Rectal smooth muscle tissue (tissue), 1 donor: ENCODE measurements around the gene PIGC.
A peak's percentile ranks its signal among the peaks of the same experiment; 100 is the strongest.

Experiments used
- H3K27ac ChIP-seq: one replicate; pipeline ENCODE4 v1.7.0; 2013; ENCODE audit warnings: low read depth, low read length, inconsistent platforms
- H3K27me3 ChIP-seq: one replicate; pipeline ENCODE4 v1.7.0; 2013; ENCODE audit warnings: low read length; ENCODE audit not compliant: control insufficient read depth, insufficient read depth
- H3K36me3 ChIP-seq: one replicate; pipeline ENCODE4 v1.7.0; 2013; ENCODE audit warnings: low read length; ENCODE audit not compliant: control insufficient read depth, insufficient read depth
- H3K4me1 ChIP-seq: one replicate; pipeline ENCODE4 v1.7.0; 2013; ENCODE audit warnings: low read length; ENCODE audit not compliant: control insufficient read depth, insufficient read depth
- H3K4me3 ChIP-seq: one replicate; pipeline ENCODE4 v1.7.0; 2013; ENCODE audit warnings: low read length
- H3K9ac ChIP-seq: one replicate; pipeline ENCODE4 v1.7.0; 2013; ENCODE audit warnings: low read length

PIGC gene

DNA sequence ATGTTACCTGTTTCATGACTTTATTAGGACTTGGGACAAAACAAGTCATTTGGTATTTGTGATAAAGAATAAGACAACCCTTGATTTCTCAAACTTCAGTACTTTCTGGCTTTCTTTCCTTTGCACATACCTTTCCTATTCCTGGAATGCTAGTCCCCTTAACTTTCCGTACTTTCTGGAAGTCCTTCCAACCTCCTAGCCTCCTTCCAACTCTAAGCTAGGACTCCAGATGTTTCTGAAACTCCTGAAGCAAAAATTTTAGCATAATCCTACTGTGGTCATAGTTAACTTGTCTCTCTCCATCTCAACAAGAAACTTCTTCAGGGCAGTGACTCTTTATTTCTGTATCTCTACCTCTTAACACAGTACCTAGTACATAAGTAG, 43.2 kb downstream of the PIGC start:
- H3K27me3 ChIP-seq: no peaks in the 10 kb centered on the region
- H3K27ac ChIP-seq: peak overlapping the region; percentile 84
- peaks cover 30% of the 10 kb centered on the region for H3K4me1 ChIP-seq
- no peak overlapping the region for H3K4me3 ChIP-seq
- no peaks in the 10 kb centered on the region for H3K36me3 ChIP-seq
- H3K9ac ChIP-seq: no peak overlapping the region

DNA sequence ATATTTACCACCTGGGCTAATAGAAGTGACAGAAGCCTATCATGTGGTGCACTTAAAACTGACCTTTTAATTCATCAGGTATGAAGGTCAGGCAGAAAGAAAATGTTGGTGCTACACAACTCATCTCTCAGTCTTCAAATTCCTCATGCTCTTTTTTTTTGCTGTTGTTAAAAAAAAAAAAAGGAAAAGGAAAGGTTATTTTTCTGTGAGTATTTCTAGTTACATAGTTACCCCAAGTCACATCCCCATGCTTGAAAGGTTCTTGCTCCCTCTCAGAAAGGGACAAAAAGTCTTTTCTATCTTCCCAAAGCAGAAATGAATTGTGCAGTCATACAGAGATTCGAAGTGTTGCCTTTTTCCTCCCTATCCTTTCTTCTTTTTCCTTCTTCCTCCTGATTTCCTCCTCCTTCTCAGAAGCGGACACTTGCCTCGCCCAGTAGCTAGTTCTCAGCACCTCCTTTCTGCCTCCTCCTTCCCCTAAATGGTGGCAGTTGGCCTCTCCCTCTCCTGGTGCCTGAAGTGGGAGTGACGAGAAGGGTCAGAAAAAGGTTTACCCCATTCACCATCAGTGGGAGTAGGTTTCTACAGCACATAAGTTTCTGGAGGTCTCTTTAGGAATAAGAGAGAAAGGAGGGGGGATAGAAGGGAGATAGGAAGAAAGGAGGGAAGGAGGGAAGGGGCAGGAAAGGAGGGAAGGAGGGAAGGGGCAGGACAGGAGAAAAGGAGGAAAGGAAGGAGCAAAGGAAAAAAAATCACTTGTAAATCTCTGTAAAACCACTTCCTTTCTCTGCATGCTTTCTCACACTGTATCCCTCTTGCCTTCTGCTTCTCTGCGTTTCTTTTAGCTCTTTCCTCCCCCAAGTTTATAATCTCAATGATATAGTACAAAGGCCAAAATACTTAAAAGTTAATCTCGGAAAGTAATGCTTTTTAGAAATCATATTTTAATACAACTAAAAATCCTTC, 43.8 kb downstream of the PIGC start:
- H3K27me3 ChIP-seq: no peaks in the 10 kb centered on the region
- H3K4me3 ChIP-seq: no peak overlapping the region
- H3K36me3 ChIP-seq: no peaks in the 10 kb centered on the region
- H3K4me1 ChIP-seq: peaks cover 30% of the 10 kb centered on the region
- no peak overlapping the region for H3K9ac ChIP-seq
- peak overlapping the region; percentile 84 for H3K27ac ChIP-seq

GRCh38 chr1:172398970-172399755, 44.7 kb downstream of the PIGC start:
- Histone ChIP-seq H3K27ac (peak overlapping the region; percentile 84), H3K4me1 (peaks cover 36% of the 10 kb centered on the region), H3K4me3 (no peak overlapping the region), H3K27me3 (no peaks in the 10 kb centered on the region), H3K9ac (no peak overlapping the region), H3K36me3 (no peaks in the 10 kb centered on the region)

DNA sequence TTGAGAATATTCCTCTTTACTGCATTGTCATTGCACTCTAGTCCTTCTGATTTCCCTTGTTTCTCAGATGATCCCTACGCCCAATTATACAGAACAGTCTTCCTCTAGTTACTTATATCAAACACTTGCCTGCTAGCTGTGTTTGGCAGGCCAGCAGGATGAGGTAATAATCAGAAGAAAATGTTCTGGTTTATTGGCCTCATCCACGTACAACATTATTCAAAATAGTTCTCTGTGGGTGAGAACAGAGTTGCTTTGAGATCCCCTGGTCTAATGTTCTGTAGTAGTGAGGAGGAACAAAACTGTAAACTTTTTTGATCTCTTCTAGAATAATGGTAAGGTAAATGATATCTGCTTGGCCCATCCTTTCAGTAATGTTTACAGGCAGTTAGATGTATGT, 45.7 kb downstream of the PIGC start:
- H3K4me1 ChIP-seq: peaks cover 45% of the 10 kb centered on the region
- peak overlapping the region; percentile 17 for H3K9ac ChIP-seq
- H3K27ac ChIP-seq: peak overlapping the region; percentile 74
- H3K27me3 ChIP-seq: no peaks in the 10 kb centered on the region
- no peak overlapping the region for H3K4me3 ChIP-seq
- no peaks in the 10 kb centered on the region for H3K36me3 ChIP-seq

DNA sequence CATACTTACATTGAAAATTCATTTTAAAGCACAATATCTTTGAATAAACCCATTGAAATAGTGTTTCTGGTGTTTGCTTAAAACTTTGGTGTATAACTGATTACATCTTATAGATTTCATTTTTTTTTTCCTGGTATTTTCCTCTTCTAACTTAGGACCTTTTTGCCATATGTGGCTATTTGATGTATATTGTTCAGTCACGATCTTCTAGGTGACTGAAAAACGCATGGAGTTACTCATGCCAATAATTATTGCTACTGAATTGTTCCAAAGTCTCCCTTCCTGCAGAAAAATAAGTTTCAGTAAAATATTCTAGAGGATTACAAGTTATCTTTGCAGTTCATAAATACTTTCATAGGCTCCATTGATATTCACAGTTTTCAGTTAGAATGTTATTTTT, 46.2 kb downstream of the PIGC start:
- Histone ChIP-seq H3K36me3 (no peaks in the 10 kb centered on the region), H3K27me3 (no peaks in the 10 kb centered on the region), H3K27ac (peak overlapping the region; percentile 74), H3K9ac (no peak overlapping the region), H3K4me1 (peaks cover 47% of the 10 kb centered on the region), H3K4me3 (no peak overlapping the region)

GRCh38 chr1:172397221-172397620, 46.6 kb downstream of the PIGC start:
- H3K36me3 ChIP-seq: no peaks in the 10 kb centered on the region
- peaks cover 47% of the 10 kb centered on the region for H3K4me1 ChIP-seq
- no peaks in the 10 kb centered on the region for H3K27me3 ChIP-seq
- H3K9ac ChIP-seq: no peak overlapping the region
- H3K27ac ChIP-seq: no peak overlapping the region
- H3K4me3 ChIP-seq: no peak overlapping the region

GRCh38 chr1:172395576-172395975, 48.3 kb downstream of the PIGC start:
- Histone ChIP-seq H3K27me3 (no peaks in the 10 kb centered on the region), H3K4me3 (no peak overlapping the region), H3K36me3 (no peaks in the 10 kb centered on the region), H3K9ac (no peak overlapping the region), H3K4me1 (peaks cover 47% of the 10 kb centered on the region), H3K27ac (no peak overlapping the region)

- no peak overlapping the region for H3K4me3 ChIP-seq
- H3K9ac ChIP-seq: no peak overlapping the region
- H3K36me3 ChIP-seq: no peaks in the 10 kb centered on the region
- H3K27me3 ChIP-seq: no peaks in the 10 kb centered on the region
- no peak overlapping the region for H3K27ac ChIP-seq
- H3K4me1 ChIP-seq: peaks cover 43% of the 10 kb centered on the region
These were observed 49.1 kb downstream of the PIGC start for GRCh38 chr1:172394811-172395210.

- Histone ChIP-seq H3K4me1 (peaks cover 41% of the 10 kb centered on the region), H3K27me3 (no peaks in the 10 kb centered on the region), H3K27ac (peak overlapping the region; percentile 58), H3K36me3 (no peaks in the 10 kb centered on the region), H3K4me3 (peak overlapping the region; percentile 14), H3K9ac (no peak overlapping the region)
These were observed 49.6 kb downstream of the PIGC start for GRCh38 chr1:172394141-172394751.

DNA sequence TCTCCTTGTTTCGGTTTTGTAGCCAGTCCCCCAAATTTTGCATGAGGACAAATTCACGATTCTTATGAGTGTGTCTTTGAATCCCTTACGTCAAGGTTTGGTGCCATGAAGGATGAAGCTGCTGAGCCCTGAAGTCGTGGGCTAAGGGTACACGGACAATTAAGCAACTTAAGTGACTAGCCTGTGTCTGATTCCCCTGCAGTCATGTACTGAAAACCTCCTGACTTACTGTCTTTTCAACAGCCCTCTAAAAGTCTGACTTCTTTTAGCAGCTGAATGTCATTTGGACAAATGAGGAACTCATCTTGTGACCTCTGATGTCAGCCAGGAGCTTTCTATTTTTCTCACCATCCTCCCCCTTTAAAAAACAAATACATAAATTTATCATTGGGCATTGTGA, 50.5 kb downstream of the PIGC start:
- Histone ChIP-seq H3K27ac (peak overlapping the region; percentile 33), H3K9ac (no peak overlapping the region), H3K4me3 (no peak overlapping the region), H3K36me3 (no peaks in the 10 kb centered on the region), H3K4me1 (peaks cover 35% of the 10 kb centered on the region), H3K27me3 (no peaks in the 10 kb centered on the region)

DNA sequence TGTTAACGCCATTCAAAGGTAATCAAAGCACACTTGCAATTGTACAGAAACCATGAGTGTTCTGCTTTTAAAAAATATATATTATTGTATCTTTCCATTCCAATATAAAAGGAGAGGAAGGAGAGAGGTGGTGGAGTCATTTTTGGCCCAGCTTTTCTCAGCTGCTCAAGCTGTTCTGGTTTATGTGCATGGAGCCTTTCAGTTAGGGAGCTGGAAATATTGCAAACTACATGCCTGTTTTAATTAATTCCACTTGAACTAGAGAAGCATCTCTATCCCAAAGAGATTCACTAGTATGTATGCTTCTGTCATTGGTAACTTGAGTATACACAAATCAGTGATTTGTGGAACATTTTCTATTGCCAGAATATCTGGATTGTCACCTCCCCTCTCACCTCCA, 51.9 kb downstream of the PIGC start:
- H3K27ac ChIP-seq: peak overlapping the region; percentile 60
- no peaks in the 10 kb centered on the region for H3K27me3 ChIP-seq
- H3K4me1 ChIP-seq: peaks cover 24% of the 10 kb centered on the region
- H3K9ac ChIP-seq: no peak overlapping the region
- no peak overlapping the region for H3K4me3 ChIP-seq
- no peaks in the 10 kb centered on the region for H3K36me3 ChIP-seq
